ENCODE data around the gene SLC25A24.

Gene SLC25A24

GRCh38 chr1:108120163-108120562, 80.0 kb downstream of the SLC25A24 start:
- TF ChIP-seq, protein P1, sequence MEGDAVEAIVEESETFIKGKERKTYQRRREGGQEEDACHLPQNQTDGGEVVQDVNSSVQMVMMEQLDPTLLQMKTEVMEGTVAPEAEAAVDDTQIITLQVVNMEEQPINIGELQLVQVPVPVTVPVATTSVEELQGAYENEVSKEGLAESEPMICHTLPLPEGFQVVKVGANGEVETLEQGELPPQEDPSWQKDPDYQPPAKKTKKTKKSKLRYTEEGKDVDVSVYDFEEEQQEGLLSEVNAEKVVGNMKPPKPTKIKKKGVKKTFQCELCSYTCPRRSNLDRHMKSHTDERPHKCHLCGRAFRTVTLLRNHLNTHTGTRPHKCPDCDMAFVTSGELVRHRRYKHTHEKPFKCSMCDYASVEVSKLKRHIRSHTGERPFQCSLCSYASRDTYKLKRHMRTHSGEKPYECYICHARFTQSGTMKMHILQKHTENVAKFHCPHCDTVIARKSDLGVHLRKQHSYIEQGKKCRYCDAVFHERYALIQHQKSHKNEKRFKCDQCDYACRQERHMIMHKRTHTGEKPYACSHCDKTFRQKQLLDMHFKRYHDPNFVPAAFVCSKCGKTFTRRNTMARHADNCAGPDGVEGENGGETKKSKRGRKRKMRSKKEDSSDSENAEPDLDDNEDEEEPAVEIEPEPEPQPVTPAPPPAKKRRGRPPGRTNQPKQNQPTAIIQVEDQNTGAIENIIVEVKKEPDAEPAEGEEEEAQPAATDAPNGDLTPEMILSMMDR (IDR thresholded peaks at IDR 0.05; ENCODE audit: low read depth, low read length): no peak
- no peak overlapping the region for H3K4me3 ChIP-seq (ENCODE audit: low read depth, low read length)

GRCh38 chr1:108119500-108119899, 80.6 kb downstream of the SLC25A24 start:
- H3K4me3 ChIP-seq (ENCODE audit: low read depth, low read length): no peak overlapping the region
- TF ChIP-seq, protein P1 (IDR thresholded peaks at IDR 0.05; ENCODE audit: low read depth, low read length): no peak

GRCh38 chr1:108117945-108118902, 81.9 kb downstream of the SLC25A24 start:
- TF ChIP-seq, protein P1 (IDR thresholded peaks at IDR 0.05; ENCODE audit: low read depth, low read length): no peak
- no peak overlapping the region for H3K4me3 ChIP-seq (ENCODE audit: low read depth, low read length)

DNA sequence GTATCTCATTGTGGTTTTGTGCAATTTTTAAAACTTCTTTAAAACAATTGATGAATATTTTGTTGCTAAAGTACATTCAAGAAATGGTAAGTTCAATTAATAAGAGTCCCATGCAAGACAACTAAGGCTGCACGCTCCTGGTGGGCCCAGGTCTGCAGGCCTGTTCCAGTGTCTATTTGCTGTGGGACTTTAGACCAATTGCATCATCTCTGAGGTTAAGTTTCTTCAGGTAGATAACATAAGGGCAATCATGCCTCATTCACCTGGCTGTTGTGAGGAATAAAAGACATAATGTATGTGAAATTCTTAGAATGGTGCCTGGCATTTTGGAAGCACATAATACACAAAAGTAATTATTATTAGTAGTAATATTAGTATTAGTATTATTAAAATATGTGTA, 82.9 kb downstream of the SLC25A24 start:
- no peak overlapping the region for H3K4me3 ChIP-seq (ENCODE audit: low read depth, low read length)
- TF ChIP-seq, protein P1 (IDR thresholded peaks at IDR 0.05; ENCODE audit: low read depth, low read length): no peak

- H3K4me3 ChIP-seq (ENCODE audit: low read depth, low read length): no peak overlapping the region
- TF ChIP-seq, protein P1 (IDR thresholded peaks at IDR 0.05; ENCODE audit: low read depth, low read length): no peak
Measured at GRCh38 chr1:108114033-108114599, 86.0 kb downstream of the SLC25A24 start.

- TF ChIP-seq, protein P1 (IDR thresholded peaks at IDR 0.05; ENCODE audit: low read depth, low read length): no peak
- H3K4me3 ChIP-seq (ENCODE audit: low read depth, low read length): no peak overlapping the region
Measured at GRCh38 chr1:108113496-108113895, 86.6 kb downstream of the SLC25A24 start.
